HG03342 (cell line): ENCODE data around the gene LRIG2.
"Not testable (repeated sequence)": the region's sequence is repeated elsewhere in the genome, so short reads cannot be mapped to it uniquely, and the experiment has no call there.

ENCODE experiments used
- ATAC-seq: cut with Tn5 transposase; IDR thresholded peaks from one replicate; pipeline ENCODE4 v1.9.1; 2021; ENCODE audit warnings: mild to moderate bottlenecking, moderate library complexity; ENCODE audit not compliant: unreplicated experiment

LRIG2 gene

DNA sequence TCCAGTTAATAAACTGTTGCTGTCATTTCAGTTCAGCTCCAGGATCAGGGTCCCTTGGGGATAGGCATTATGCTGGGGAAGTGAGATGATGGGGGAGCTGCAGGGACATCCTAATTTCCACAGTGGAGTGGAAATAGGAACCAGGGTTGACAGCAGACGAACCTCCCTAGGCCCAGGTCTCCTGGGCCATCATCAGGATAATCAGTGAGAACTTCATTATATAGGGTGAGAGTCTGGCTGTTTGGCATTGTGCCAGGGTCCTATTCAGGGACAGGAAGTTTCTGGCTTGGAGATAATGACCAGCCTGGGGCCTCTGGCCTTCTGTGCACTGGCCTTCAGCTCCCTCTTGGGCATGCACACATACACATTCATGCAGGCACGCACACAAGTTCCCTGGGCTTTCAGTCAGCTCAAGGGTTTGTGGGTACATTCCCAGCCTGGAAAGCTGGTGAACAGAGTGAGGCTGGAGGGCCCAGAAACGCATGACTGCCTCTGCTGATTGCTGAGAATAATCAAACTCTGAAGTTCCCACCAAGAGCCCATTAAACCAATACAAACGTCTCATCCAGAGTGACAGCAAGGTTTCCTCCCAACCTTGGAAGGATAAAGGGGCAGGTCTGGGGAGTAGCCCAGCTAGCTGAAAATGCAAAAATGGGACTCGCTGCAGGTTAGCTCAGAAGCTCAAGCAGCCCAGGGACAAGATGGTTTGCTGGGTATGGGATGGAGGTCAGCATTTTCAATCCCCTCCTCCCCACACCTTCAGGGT lies 13.9 kb upstream of the LRIG2 start:
- no peak for ATAC-seq

DNA sequence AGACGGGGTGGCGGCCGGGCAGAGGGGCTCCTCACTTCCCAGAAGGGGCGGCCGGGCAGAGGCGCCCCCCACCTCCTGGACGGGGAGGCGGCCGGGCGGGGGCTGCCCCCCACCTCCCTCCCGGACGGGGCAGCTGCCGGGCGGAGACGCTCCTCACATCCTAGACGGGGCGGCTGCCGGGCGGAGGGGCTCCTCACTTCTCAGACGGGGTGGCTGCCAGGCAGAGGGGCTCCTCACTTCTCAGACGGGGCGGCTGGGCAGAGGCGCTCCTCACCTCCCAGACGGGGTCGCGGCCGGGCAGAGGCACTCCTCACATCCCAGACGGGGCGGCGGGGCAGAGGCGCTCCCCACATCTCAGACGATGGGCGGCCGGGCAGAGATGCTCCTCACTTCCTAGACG lies 9.5 kb upstream of the LRIG2 start:
- not testable (repeated sequence) for ATAC-seq

DNA sequence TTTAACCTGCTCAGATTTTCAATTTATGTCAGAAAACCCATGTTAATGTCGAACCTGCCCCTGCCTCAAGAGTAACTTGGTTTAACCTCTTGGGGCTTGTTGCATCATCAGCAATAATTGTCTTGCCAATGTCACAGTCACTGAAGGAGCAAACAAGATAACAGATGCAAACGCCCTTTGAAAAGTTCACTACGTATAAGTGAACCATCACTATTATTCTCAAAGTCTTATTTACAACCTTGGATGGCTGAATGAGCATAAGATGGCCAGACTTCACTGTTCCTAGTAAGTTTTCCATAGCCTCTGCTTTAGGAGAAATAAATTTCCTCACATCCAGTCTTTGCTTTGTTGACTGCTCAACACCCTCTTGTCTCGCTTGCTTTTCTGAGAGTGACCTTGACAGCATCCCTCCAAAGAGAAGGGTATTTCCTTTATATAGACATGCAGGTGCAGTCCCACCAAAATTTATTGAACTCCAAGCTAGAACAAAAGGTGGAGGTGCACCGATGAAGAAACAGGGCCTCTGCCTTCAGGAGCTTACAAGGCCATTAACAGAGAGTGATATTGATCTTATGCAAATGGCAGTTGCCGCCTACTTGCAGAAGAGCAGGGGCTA lies 749 bp upstream of the LRIG2 start:
- no peak for ATAC-seq

DNA sequence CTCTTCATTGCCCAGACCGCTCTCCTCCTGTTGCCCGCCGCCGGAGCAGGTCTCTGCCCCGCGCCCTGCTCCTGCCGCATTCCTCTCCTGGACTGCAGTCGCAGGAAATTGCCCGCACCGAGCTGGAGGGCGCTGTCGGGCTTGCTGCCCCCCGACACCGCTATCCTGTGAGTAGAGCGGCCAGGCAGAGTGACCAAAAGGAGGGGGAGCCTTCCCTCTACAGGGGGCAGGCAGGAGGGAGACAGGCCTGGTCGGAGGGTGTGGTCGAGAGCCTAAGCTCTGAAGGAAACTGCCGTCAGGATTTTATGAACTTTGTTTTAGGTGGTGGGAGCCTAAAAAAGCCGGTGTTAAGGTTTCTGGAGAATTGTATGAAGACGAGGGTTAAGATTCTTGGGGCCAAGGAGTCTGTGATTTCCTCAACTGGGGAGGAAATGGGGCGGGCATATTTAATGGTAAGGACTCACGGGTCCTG lies 517 bp downstream of the LRIG2 start:
- no peak for ATAC-seq

DNA sequence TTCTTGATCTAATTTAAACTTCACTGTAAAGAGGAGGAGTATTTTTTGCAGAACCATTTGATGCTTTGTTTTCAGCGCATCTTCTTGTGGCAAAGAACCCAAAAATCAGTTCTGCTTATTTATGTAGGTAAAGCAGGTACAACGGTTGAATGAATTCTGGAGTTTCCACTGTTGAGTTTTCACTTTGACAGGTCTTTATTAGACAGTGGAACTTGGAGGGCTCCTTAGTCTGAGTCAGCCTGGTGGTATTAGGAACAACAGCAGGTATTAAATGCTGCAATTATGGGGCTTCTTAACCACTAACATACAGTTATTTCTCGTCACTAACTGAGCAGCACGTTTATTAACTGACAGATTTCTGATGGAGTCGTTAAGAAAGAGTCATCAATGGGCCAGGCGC lies 1.2 kb downstream of the LRIG2 start:
- no peak for ATAC-seq

DNA sequence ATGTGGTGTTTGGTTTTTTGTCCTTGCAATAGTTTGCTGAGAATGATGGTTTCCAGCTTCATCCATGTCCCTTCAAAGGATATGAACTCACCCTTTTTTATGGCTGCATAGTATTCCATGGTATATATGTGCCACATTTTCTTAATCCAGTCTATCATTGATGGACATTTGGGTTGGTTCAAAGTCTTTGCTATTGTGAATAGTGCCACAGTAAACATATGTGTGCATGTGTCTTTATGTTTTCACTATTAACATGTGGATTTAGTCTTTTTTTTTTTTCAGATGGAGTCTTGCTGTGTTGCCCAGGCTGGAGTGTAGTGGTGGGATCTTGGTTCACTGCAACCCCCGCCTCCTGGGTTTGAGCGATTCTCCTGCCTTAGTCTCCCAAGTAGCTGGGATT lies 5.0 kb downstream of the LRIG2 start:
- not testable (repeated sequence) for ATAC-seq

DNA sequence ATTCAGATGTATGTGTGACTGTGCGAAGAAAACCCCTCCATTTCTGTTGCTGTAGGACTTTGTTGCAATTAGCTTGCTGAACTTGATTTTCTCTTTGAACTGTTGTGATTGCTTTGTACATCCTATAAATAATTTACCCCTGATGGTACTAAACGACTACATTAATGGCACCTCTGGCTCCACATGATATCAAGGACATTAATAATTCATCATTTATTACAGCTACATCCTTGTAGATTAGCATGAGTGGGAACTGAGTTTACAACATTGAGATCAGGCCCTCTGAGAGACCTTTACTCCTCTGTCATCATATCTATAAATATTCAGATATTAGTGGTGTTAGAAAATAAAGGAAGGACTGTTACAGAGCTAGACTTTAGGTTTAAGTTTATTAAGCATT lies 13.5 kb downstream of the LRIG2 start:
- ATAC-seq: no peak

DNA sequence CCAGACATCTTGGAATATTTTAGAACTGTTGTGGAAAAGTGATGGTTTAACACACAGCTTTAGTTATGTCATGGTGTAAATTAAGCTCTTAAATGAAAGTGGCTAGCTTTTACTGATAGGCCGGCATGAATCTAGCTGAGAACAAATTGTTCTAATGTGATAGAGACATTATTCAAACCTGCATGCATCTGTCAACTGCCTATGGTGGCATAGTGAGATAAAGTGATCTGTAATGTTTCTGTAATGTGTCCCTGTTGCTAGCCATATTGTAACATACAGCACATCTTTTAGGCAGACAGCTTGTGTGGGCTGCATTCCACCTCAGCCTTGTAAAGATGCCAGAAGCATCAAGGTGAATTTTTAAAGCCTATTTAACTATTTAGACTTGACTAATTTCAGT lies 16.0 kb downstream of the LRIG2 start:
- ATAC-seq: no peak

DNA sequence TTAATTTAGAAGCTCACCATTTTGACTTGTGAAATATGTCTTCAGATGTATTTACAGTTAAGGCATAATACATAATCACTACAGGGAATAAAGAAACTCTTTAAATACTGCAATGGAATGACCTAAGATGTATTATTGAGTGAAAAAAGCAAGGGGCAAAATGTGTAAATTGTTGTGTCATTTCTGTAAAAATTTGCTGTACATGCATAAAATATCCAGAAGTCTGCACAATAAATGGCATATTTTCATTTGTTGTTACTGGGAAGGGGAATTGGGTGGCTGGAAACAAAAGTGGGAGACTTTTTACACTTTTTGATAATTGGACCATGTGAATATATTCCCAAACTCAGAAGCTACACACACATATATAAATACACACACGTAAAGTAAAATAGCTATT lies 17.1 kb downstream of the LRIG2 start:
- ATAC-seq: no peak

DNA sequence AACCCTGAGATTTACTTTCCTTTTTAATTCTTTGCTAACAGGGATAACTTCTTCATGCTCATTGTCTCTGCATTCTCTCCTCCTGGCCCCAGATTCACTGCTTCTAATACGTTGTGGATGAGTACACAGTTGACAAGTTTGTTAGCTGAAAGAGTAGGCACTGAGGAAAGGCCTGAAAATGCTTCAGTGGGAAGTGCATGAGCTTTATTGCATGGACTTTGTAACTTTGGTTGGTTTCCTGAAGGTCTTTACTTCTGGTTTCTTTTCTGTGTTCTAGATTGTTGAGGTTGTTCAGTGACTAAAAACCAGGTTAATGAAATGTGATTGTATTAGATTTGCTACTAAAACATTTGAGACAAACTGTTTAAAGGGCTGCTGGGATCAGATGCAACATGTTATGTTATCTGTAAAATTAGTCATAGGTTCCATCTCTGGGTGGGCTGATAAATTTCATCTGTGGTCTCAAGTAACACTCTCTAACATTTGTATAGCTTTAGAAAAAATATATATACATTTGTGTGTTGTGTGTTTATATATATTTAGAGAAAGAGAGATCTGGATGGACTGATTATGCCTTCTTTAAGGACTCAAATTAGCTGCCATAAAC lies 19.1 kb downstream of the LRIG2 start:
- no peak for ATAC-seq

DNA sequence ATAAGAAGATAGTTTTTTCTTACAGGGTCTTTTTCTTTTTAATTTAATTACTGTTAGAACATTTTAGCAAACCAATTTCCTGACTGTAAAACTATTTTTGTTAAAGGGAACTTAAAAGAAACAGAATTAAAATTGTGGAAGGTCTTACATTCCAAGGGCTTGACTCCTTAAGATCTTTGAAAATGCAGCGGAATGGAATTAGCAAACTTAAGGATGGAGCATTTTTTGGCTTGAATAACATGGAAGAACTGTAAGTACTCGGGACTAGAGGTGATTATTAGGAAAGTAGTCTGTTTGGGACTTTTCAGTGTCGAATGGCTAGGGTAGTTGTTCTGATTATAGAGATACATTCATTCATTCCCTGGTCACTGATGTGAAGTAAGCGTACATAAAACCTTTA lies 21.5 kb downstream of the LRIG2 start:
- ATAC-seq: no peak

DNA sequence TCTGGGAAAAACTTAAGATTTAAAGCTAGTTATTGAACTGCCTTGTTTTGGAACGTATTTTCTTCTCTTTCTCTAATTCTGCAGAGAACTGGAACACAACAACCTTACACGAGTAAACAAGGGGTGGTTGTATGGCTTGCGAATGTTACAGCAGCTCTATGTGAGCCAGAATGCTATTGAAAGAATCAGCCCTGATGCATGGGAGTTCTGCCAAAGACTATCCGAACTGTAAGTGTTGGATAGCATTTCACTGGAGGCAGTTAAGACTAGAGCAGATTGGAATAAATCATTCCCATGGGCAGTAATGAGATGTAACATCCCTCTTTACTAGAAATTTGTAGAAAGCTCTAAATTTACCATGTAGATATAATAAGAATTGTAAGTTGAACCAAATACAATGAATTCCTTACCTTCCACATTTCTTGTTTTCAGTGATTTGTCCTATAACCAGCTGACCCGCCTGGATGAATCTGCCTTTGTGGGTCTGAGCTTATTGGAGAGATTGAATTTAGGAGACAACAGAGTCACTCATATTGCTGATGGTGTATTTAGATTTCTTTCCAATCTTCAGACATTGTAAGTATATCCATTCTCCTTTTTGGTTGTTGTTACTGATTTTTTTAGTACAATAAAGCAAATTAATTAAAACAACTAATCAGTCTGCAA lies 22.9 kb downstream of the LRIG2 start:
- ATAC-seq: no peak

DNA sequence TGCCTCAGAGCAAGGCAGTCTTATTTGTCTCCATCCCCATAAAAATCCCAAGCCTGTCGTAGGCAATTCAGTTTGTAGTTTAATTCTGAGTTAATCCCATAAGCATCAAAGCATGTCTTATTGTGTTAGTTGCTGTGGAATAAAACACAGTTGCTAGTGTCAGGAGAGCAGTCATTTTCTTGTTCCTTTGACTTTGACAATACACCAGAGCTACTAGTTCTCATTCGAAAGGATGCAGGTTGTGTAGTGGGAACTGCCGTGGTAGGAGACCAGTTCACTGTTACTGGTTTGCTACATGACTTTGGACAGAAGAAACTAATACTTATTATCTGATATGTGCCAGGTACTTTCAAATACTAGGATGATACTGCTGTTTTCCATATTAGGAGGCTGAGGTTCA lies 23.5 kb downstream of the LRIG2 start:
- no peak for ATAC-seq

DNA sequence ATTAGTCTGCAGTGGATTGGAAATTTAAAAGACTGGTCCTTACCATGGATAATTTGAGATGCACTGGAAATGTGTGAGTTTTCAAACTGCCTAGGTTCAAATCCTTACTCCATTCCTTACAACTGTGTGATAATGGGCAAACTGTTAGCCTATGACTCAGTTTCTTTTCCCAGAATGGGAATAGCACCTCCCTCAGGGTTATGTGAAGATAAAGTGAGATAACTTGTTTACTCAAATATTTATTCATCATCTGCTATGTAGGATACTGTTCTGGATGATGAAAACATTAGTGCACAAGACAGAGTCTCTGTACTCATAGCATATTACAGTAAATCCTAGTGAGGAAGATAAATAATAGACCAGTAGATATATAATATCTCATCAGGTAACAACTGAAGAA lies 28.6 kb downstream of the LRIG2 start:
- no peak for ATAC-seq

DNA sequence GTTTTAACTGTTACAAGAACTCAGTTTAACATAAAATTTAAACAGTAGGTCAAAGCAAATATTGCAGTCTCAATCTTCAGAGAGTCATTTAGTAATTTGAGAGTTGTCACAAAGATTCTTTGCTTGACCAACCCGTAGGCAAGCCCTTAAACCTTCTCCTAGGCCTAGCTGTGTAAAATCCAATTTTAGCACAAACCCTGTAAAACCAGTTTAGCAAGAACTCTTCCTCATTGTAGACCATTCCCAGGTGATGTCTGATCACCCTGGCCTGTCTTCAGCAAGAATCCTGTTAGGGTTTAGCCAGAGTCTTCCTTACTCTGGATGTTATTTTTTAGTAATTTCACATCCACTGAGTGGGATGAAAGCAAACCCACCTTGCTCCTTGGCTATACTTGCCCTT lies 30.1 kb downstream of the LRIG2 start:
- ATAC-seq: no peak

DNA sequence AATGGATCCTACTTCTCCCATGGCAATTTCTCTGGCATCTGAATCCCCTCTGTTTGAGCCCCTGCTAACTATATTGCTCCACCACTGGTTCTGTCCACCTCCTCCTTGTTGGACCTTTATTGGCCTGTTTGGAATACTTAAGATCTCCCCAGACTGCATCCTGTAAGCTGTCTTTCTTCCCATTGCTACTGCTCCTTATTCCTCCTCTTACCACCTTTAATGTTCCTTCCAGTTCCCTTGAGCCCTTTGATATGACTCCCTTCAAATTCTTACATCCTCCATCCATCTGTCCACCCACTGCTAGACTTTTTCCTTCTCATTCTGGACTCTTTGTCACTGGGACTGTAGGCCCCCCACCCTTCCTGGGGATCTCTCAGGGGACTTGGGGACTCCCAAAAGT lies 31.0 kb downstream of the LRIG2 start:
- ATAC-seq: no peak

DNA sequence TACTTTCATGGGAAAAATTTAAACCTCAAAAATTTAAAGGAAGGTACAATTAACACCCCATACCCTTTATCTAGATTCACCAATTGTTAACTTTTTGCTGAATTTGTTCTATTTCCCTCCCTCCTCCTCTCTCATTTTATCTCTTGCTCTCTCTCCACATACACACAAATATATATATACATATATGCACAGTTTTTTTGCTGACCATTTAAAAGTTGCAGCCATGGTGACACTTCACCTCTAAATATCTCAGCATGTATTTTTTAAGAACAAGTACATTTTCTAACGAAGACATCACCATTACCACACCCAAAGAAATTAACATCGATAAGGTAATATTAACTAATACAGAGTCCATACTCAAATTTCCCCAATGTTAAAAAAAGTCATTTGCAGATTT lies 33.9 kb downstream of the LRIG2 start:
- no peak for ATAC-seq

DNA sequence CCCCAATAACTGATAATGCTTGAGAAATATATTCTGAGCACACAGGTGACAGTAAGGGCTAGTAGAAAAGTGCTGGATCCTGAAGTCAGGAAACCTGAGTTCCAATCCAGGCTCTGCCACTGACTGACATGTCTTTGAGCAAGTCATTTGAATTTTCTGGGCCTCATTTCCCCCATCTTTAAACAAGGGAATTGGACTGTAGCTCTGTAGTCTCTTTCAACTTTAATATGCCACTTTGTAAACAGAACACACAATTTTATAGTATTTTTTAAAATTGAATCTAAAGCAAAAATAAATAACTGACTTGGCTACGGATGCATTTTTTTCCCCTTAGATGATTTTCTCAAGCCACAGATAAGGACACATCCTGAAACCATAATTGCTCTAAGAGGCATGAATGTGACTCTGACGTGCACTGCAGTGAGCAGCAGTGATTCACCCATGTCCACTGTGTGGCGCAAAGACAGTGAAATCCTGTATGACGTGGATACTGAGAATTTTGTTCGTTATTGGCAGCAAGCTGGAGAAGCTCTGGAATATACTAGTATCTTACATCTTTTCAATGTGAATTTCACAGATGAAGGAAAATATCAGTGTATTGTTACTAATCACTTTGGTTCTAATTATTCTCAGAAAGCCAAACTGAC lies 37.0 kb downstream of the LRIG2 start:
- ATAC-seq: no peak

DNA sequence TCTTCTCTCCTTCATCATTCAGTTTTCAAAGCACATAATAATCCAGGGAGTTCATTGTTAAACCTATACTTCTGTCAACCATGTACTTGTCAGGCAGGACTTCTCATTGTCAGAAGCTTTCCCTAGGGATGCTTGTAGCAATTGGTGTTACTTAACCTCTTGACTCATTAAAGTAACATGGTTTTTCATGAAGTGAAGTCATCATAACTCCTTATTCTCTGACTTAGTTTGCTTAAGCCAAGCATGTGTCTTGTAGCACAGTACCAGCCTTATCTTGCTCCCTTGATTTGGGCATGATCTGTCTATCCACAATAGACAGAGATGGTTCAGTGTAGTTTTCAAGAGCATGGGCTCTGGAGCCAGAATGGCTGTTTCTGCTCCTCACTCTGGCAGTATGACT lies 45.3 kb downstream of the LRIG2 start:
- no peak for ATAC-seq

DNA sequence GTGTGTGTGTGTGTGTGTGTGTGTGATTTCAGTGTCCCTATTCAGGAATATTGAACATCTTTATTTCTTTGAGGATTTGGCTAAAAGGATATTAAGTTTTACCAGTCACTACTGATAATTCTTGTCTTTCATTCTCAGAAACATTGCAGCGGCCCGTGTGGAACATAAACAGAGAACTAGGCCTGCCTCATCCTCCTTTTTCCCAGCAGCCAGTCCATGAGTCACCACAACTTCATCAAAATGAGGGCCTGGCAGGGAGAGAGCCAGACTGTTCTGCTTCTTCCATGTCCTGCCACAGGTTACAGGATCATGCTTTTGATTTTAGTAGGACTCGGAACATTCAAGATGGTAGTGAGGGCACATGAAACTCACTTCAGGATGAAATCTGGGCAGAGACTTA lies 50.7 kb downstream of the LRIG2 start:
- ATAC-seq: no peak

DNA sequence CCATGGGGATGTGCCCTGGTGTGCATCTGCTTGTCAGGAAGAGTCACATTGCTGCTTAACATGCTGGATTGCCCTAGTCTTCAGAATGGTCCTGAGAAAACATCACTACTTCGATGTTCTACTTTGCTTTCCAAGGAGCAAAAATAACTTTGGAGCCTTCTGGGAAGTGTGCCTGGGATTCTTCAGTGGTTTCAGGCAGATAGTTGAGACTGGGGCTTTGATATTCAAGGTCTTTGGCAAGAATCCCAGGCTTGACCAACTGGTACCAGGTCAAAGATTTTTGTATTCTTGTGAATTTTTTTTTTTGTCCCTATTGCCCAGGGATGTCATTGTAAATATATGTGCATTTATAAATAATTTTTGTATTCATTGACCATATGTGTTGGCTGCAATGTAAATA lies 51.4 kb downstream of the LRIG2 start:
- no peak for ATAC-seq
